HG03175 (cell line): ENCODE data around the gene GLYATL1B.
"Not testable (repeated sequence)": the region's sequence is repeated elsewhere in the genome, so short reads cannot be mapped to it uniquely, and the experiment has no call there.

Experiments used
- ATAC-seq: cut with Tn5 transposase; IDR thresholded peaks from one replicate; pipeline ENCODE4 v1.9.1; 2021; ENCODE audit warnings: mild to moderate bottlenecking, moderate library complexity; ENCODE audit not compliant: unreplicated experiment

The GLYATL1B gene

DNA sequence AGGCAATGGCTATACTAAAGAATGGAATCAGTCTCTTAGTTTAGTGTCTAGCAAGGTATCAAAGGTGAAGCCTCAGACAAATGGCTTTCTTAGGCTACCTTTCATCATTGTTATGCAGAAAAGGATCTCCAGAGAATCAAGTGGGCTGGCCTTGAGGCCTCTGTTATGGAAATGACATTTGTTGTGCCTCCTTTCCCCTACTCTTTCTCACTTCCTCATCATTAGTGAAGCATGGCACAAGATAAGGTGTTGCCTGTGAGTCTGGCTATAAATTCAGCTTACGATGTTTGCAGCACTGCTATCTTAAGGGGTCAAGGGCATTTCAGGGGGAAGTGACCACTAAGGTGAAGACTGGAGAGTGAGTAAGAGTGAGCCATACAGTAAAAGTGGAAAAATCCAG is 9.1 kb downstream of the GLYATL1B start:
- ATAC-seq = peak; percentile 93

DNA sequence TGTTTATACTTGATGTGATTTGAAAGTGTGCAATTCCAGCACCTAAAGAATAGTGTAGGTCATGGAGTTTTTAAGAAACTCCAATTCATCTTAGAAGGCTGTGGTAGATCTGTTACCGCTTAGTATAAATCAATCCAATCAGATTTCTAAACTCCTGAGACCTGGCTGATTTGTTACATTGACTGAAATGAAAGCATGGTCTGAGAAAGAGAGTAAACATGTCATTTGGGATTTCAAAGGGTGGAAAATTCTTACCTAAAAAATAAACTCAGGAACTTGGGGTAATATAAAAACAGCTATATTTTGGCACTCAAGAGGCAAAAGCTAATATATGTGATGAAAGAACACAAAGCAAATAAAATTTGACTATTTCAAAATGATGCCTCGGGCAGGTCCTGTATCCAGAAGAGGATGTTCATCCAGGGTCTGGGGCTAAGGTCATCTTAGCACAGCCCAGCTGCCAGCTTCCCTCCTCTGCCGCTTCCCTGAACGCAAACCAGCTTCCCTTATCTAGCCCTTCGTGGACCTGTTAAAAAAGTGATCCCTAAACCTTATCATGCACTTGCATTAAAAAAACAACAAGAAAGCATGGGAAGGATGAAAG is 10.0 kb downstream of the GLYATL1B start:
- ATAC-seq = not testable (repeated sequence)

DNA sequence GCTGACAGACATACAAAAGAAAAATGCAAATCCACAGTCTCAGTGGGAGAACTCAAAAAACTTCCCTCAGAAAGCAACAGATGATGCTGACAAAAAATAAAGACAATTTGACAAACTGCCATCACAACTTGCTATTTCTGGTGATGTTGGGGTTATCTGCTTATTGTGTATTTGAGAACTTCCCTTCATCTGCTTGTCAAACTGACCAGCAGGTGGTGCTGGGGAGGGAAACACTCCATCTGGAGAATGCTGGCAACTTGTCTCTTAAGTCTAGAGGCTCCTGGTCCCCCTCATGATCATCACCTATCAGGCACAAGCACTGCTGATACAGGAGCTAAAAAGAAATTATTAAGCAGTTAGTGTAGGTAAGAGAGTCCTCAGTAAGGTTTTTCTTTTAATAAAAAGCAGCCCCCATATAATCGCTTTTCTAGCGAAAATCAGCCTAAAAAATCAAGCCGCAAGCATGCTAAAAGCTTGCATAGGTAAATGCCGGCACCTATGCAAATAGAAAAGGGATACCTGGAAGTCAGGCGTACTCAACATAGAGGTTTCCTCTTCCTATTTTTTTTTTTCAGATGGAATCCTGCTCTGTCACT is 11.1 kb downstream of the GLYATL1B start:
- peak; percentile 49 for ATAC-seq

DNA sequence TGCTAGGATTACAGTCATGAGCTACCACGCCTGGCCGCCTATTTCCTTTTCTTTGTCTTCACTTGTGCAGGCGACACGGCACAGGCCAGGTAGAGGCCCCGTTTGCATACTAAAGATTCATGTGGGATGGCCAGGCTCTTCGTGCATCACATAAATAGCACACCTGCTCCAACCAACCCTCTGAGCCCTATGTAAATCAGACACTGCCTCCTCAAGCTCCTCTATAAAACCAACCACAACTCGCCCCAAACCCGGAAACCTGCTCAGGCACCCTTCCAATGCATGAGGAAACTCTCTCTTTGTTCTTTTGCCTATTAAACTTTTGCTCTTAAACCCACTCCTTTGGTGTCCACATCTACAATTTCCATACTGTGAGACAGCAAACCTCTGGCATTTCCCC is 11.8 kb downstream of the GLYATL1B start:
- ATAC-seq = not testable (repeated sequence)

DNA sequence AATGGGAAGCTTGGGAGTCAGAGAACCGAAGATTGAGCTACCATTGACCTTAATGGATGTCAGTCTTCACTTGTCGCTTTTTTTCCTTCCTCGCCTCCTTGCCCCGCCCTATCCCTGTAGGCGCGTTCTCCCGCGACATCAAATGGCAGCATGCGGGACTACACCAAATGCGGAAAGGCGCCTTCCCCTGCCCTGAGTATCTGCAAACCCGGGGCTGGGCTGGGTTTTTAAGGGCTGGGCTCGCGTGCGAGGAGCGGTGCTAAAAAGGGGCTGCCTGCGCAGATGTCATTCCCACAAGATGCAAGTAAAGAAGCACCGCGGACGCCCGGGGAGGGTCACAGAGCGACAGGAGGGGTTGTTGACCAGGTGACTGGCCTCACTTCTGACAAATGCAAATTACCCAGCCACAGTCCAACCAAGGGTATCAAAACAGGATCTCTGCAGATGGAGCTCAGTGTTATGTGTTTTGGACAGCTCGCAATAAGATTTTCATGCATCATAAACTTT is 16.2 kb downstream of the GLYATL1B start:
- peak; percentile 64 for ATAC-seq

DNA sequence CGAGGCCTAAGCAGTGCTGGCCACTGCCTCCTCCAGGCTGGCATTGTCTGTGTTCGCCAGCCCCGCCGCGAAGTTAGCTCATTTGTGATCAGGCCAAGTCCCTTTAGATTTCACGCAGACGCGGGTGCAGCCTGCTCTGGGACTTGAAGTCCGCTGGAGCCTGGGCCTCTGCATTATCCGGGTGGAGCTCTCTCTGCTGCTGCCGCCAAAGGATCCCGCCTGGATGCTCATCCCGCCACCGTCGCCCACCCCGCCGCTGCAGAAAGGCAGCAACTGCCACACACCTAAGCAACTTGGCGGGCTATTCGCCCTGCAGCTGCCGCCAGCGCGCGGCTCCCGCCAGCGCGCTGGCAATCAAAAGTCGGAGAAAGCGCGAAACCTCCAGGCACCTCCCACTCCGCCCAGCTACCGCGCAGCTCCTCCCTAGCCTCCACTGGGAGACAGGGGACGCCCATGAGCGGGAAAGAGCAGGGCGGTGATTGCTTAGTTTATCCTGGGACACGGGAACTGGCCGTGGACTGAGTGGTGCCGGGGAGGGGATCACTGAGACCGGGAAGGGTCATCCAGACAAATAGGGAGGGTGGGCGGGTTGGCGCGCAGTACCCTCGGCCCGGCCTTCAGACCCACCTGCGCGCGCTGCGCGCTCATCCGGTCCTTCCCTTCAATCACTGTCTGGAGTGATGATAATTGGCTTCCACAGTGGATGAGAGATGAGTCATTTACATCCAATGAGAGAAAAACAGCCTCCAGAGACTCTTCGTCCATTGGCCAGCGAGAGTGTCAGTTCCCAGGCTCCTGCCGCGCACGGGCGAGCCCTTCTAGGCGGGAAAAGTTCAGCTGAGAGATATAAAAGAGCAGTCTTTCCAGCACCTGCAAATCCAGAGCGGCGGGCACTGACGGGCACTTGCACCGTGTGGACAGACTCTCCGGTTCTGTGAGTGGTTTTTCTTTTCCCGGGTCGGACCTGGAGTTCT is 20.5 kb downstream of the GLYATL1B start, which contains the start of gene FAM111B:
Gene FAM111B, plus strand, starts transcription at position 875 of the 974 bp plus-strand sequence. CDS start 2,389 bp downstream, outside the sequence.
- ATAC-seq = peak; percentile 74

DNA sequence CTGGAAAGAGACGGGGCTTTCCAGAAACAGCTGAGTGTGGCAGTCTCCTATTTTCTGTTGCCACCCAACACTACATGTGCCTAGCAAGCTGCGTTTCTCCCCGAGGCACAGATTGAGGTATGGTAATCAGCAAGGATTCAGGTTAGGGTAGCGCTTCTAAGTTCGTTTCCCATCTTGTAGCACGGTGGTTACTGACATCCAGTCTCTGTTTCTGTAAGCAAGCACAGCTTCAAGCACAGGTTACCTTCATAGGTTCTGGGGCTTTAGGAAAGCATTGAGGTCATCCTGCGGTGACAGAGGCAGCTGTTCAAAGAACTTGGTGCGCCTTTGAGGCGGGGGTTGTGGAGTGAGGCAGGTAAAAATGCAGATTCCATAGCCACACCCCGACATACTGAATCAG is 21.6 kb downstream of the GLYATL1B start:
- peak; percentile 26 for ATAC-seq

DNA sequence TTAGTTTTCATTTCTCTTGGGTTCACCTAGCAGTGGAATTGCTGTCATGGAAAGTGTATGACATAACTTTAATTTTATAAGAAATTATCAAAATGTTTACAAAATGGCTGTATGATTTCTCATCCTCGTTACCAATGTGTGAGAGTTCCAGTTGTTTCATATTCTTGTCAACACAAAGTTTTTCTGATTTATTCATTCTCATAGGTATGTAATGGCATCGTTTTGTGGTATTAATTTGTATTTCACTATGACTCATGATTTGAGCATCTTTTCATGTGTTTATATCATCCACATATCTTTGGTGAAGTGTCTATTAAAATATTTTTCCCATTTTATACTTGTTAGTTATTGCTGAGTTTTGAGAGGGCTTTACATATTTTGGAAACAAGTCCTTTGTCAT is 26.4 kb downstream of the GLYATL1B start:
- no peak for ATAC-seq

DNA sequence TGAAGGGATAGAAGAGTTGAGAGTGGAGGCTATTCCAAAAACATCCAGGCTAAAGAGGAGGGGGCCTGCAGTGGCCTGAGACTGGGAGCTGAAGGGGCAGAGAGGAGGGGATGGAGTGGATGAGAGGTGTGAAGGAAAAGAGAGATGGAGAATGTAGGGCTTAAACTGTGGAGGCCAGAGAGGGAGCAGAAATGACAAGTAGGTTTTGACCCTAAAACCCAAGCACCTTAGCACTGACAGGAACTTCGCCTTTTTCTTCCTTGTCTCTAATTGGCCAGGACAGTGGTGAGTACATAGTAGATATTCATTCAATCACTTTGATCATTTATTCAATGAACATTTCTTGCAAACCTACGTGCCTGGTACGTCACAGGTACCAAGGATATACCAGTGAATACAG is 28.2 kb downstream of the GLYATL1B start:
- ATAC-seq = no peak

DNA sequence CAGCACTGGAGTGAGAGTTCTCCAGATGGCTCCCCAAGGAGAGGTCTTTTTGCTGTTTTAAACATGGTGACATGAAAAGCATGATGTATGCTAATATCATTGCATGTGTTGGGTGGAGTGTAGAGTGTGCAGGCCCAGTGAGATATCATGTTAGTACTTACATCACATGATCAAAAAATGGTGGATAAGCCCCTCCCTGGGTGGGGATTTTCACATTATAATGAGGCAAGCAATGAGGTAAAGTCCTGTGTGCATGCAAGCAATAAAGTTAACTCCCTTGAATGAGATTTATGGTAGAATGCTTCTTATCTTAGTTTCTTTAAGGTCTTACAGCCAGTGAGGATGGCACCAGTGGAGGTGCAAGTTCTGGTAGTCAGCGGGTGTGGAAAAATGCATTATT is 29.4 kb downstream of the GLYATL1B start:
- no peak for ATAC-seq

DNA sequence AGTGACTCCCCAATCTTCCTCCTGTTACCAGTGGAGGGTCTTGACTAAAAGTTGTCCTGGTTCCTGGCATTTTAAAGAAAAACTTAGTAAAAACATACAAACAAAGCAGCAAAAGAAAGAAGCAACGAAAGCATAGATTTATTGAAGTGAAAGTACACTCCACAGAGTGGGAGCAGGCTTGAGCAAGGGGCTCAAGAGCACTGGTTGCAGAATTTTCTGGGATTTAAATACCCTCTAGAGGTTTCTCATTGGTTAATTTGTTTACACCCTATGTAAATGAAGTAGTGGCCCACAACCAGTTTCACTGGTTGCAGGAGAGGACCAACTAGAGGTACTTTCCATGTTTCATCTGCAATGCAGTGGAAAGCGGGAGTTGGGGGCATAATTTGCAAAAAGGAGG is 31.7 kb downstream of the GLYATL1B start:
- no peak for ATAC-seq

DNA sequence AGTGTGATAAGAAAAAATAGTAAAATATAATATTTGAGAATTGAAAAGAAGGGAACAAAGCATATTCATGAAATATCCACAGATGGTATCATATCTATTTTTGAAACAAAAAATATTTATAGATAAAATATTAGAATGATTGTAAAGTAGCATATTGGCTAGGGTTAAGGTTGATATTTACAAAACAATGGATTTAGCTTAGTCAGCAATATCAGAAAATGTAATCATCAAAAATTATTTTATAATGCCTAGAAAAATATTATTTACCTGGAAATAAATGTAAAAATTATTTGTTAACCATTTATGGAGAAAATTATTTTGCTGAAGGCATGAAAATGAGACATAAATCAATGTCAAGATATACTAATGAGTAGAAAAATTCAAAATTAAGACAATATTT is 33.7 kb downstream of the GLYATL1B start:
- no peak for ATAC-seq

DNA sequence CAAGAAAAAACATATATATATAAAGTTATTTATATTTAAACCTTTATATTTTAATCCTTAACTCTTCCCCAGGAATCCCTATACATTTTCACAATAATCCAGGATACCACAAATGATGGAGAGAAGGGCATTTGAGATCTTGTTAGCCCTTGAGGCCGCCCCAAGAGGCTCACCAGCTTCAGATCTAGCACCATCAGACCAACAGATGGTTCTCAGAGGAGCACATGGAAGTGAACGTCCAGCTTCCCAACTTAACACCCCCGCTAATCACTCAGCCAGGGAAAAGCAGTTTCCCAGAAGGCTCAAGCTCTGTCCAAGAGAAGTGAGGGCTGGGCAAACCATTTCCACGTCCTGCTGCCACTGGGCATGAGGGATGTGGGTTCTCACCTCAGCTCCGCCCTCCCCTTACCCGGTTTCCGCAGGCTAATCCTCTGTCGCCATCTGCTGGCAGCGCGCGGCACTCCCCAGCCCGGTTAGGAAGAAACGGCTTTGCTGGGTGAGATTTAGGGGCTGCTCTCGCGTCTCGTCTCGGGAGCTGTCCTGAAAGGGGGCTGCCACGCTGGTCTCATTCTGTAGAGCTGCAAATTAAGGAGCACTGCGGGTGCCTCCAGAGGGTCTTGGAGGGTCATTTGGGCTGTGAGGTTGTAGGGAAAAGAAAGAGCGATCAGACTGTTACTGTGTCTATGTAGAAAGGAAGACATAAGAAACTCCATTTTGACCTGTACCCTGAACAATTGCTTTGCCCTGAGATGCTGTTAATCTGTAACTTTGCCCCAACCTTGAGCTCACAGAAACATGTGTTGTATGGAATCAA is 49.7 kb downstream of the GLYATL1B start:
- ATAC-seq = peak; percentile 98

DNA sequence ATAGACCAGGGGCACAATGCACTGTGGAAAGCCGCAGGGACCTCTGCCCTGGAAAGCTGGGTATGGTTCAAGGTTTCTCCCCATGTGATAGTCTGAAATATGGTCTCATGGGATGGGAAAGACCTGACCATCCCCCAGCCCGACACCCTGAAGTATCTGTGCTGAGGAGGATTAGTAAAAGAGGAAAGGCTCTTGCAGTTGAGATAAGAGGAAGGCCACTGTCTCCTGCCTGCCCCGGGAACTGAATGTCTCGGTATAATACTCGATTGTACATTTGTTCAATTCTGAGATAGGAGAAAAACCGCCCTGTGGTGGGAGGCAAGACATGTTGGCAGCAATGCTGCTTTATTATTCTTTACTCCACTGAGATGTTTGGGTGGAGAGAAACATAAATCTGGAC is 50.4 kb downstream of the GLYATL1B start:
- not testable (repeated sequence) for ATAC-seq

DNA sequence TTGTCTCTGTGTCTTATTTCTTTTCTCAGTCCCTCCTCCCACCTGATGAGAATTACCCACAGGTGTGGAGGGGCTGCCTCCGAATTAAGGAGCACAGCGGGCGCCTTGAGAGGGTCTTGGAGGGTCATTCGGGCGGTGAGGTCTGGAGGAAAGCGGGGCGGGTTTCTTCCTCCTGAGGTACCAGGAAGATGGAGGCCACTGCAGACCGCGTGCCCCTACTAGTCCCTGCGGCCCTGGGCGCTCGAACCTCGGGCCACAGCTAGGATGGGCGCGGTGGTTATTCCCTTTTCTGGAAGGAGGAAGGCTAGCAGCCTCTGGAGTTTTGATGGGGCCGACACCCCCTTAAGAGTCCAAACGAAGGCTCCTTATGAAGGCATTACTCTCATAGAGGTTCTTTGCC is 51.1 kb downstream of the GLYATL1B start:
- ATAC-seq = no peak

DNA sequence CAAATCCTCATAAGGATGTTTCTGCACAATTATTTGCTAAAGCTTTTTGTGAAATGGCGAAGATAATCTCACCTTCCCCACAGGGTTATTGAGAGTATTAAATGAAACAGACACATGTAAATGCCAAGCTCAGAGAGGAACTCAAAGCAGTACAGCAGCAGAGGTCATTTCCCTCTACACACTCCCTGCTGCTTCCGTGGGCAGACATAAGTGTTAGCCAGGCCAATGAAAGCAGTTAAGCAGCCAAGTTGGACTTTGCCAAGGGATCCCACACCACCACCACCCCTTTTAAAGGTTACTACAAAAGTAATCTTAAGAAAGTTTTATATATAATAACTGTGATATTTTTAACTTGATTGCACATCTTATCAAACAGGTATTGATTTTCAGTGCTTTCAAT is 52.5 kb downstream of the GLYATL1B start:
- ATAC-seq = no peak

DNA sequence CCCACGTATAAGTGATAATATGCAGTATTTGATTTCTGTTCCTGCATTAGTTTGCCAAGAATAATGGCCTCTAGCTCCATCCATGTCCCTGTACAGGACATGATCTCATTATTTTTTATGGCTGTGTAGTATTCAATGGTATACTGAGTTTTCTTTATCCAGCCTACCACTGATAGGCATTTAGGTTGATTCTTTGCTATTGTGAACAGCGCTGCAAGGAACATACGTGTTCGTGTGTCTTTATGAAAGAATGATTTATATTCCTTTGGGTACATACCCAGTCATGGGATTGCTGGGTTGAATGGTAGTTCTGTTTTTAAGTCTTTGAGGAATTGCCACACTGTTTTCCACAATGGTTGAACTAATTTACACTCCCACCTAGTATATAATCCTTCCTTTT is 55.1 kb downstream of the GLYATL1B start:
- no peak for ATAC-seq

DNA sequence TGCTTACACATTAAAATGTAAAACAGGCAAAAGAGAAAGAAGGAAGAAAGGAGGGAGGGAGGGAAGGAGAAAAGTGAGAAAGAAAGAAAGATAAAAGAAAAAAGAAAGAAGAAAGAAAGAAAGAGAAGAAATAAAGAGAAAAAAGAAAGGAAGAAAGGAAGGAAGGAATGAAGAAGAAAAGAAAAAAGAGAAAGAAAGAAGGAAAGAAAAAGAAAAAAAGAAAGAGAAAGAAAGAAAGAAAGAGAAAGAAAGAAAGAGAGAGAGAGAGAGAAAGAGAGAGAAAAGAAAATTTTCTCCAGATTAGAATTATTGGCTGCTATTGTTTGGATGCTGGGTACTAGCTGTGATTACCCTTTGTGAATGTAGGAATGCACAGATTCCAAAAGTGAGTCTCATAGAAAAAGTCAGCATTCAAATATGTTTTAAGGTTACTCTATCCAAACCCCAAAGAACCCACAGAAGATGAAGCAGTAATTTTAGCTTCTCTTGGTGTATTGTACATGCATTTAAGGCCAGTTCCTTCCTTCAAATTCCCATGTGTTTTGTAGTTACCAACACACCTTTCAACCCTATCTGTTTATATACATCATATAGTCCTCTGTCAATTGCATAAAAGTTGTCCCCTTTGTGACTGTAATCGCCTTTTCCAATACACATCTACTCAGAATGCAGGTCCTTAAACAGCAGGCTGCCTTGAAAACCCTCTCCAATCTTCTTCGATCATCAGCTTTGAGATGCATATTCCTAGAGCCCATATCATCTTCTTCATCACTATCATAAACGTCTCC is 55.8 kb downstream of the GLYATL1B start:
- no peak for ATAC-seq

DNA sequence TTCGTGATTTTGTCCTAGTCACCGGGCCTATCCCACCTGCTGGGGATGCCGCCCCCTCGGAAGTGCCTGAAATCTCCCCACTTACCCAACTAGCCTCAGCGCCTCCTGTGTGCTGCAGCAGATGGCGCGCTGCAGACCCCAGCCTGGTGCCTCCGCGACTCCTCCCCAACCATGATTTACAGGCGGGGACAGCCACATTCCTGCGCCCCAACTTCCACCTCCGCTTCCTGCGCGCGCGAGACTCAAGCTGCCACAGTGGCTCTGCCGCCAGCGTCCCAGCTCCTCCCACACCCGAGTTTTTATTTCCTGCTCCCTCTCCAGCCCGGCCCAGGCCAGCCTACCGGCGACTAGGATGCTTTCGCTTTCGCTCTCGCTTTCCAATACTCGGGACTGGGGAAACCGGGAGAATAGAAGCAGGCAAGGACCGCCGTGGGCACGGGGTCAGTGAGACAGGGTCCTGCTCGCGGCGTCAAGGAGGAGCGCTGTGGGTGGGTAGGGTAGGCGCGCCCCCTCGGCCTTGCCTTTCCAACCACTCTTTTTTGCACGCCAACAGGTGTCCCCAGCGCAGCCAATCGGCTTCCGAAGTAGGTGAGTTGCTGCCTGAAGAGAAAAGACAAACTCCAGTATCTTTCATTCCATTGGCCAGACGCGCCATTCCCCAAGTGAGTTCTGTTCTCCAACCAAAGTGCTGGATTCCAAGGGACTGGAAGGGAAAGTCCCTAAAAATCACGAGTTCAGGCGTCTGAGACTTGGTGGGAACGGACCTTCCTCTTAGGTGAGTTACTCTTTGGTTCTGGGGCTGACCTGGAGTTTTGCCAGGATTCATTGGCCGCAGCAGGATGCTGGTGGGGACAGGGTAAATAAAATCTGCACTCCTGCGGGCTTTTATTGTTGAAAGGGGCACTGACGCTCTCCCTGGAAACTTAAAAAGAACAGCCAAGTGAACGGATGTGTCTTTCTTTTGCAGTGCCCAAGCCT is 56.7 kb downstream of the GLYATL1B start, which contains the start of gene FAM111A:
Gene FAM111A, plus strand, starts transcription at position 327 of the 978 bp plus-strand sequence. CDS start 6,017 bp downstream, outside the sequence.
- ATAC-seq = peak; percentile 73
